ENCODE measurements around the gene GPR45.

GPR45 gene

GRCh38 chr2:105255979-105256378 lies 14.4 kb downstream of the GPR45 start:
- no peak for TF ChIP-seq CTCF (conservative IDR thresholded peaks at IDR 0.05; ENCODE audit: low read depth, low read length)
- H3K79me2 ChIP-seq (ENCODE audit: insufficient read depth, low read depth), result no peaks in the 10 kb centered on the region
- H3K4me1 ChIP-seq (ENCODE audit: low read depth, poor library complexity, severe bottlenecking), result no peaks in the 10 kb centered on the region
- no peaks in the 10 kb centered on the region for H4K20me1 ChIP-seq (ENCODE audit: insufficient read depth)
- H3K27me3 ChIP-seq (ENCODE audit: insufficient read depth, low read depth), result no peaks in the 10 kb centered on the region
- H3K4me2 ChIP-seq, result no peak overlapping the region
- no peak overlapping the region for H3K27ac ChIP-seq
- H3K4me3 ChIP-seq (IDR thresholded peaks at IDR 0.05; ENCODE audit: insufficient read depth, low read depth, low read length), result no peak overlapping the region
- H3K9ac ChIP-seq, result no peak overlapping the region
- H2AFZ ChIP-seq (ENCODE audit: low read depth), result no peak overlapping the region
- H3K36me3 ChIP-seq (ENCODE audit: insufficient read depth), result no peaks in the 10 kb centered on the region

GRCh38 chr2:105256431-105257047 lies 15.0 kb downstream of the GPR45 start:
- TF ChIP-seq CTCF (conservative IDR thresholded peaks at IDR 0.05; ENCODE audit: low read depth, low read length), result no peak
- Histone ChIP-seq H3K79me2 (ENCODE audit: insufficient read depth, low read depth) (no peaks in the 10 kb centered on the region), H4K20me1 (ENCODE audit: insufficient read depth) (no peaks in the 10 kb centered on the region), H2AFZ (ENCODE audit: low read depth) (no peak overlapping the region), H3K9ac (no peak overlapping the region), H3K4me3 (IDR thresholded peaks at IDR 0.05; ENCODE audit: insufficient read depth, low read depth, low read length) (no peak overlapping the region), H3K27me3 (ENCODE audit: insufficient read depth, low read depth) (no peaks in the 10 kb centered on the region), H3K36me3 (ENCODE audit: insufficient read depth) (no peaks in the 10 kb centered on the region), H3K4me2 (no peak overlapping the region), H3K4me1 (ENCODE audit: low read depth, poor library complexity, severe bottlenecking) (no peaks in the 10 kb centered on the region), H3K27ac (no peak overlapping the region)

GRCh38 chr2:105257981-105258380 lies 16.4 kb downstream of the GPR45 start:
- Histone ChIP-seq H4K20me1 (ENCODE audit: insufficient read depth) (no peaks in the 10 kb centered on the region), H3K27ac (no peak overlapping the region), H2AFZ (ENCODE audit: low read depth) (no peak overlapping the region), H3K9ac (no peak overlapping the region), H3K36me3 (ENCODE audit: insufficient read depth) (no peaks in the 10 kb centered on the region), H3K79me2 (ENCODE audit: insufficient read depth, low read depth) (no peaks in the 10 kb centered on the region), H3K27me3 (ENCODE audit: insufficient read depth, low read depth) (no peaks in the 10 kb centered on the region), H3K4me2 (no peak overlapping the region), H3K4me1 (ENCODE audit: low read depth, poor library complexity, severe bottlenecking) (no peaks in the 10 kb centered on the region), H3K4me3 (IDR thresholded peaks at IDR 0.05; ENCODE audit: insufficient read depth, low read depth, low read length) (no peak overlapping the region)
- TF ChIP-seq CTCF (conservative IDR thresholded peaks at IDR 0.05; ENCODE audit: low read depth, low read length), result no peak

- H3K79me2 ChIP-seq (ENCODE audit: insufficient read depth, low read depth), result no peaks in the 10 kb centered on the region
- H2AFZ ChIP-seq (ENCODE audit: low read depth), result no peak overlapping the region
- no peak overlapping the region for H3K4me2 ChIP-seq
- no peak overlapping the region for H3K27ac ChIP-seq
- H3K36me3 ChIP-seq (ENCODE audit: insufficient read depth), result no peaks in the 10 kb centered on the region
- no peak overlapping the region for H3K9ac ChIP-seq
- no peak overlapping the region for H3K4me3 ChIP-seq (IDR thresholded peaks at IDR 0.05; ENCODE audit: insufficient read depth, low read depth, low read length)
- no peaks in the 10 kb centered on the region for H3K27me3 ChIP-seq (ENCODE audit: insufficient read depth, low read depth)
- TF ChIP-seq CTCF (conservative IDR thresholded peaks at IDR 0.05; ENCODE audit: low read depth, low read length), result no peak
- no peaks in the 10 kb centered on the region for H3K4me1 ChIP-seq (ENCODE audit: low read depth, poor library complexity, severe bottlenecking)
- no peaks in the 10 kb centered on the region for H4K20me1 ChIP-seq (ENCODE audit: insufficient read depth)
Measured at GRCh38 chr2:105258835-105259350, 17.4 kb downstream of the GPR45 start.

All from KMS-11 (cell line).